GM19395 (cell line): Measurements from ENCODE around the gene PRDM16.

Experiments
- ATAC-seq: cut with Tn5 transposase; IDR thresholded peaks from one replicate; pipeline ENCODE4 v1.9.1; 2021; ENCODE audit warnings: mild to moderate bottlenecking, moderate library complexity; ENCODE audit not compliant: unreplicated experiment

The PRDM16 gene

DNA sequence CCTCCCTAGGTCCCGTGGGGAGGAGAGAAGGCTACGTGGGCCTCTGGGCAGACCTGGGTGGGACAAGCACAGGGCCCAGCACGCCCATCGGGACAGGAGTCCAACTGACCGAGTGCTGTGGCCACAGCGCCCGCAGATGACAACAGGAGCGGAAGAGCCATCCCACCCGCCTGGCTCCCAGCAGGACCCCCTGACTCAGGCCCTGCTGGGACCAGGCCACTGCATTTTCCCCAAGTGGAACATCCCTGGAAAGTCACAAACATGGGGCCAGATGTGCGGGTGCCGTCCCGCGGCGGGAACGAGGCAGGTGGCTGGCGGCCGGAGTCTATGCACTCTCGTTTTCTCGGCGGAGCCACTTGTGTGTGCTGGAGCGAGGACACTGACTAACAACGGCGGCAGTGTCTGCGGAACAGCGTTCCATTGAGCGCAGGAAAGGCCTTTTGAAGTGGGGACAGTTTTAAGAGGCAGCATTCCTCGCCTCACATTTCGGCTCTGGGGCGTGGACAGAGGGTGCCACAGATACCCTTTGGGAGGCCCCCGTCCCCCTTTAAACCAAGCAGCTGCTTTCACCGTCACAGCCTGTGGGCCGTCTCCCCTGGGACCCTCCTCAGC is 291.7 kb downstream of the PRDM16 start:
- ATAC-seq = no peak

DNA sequence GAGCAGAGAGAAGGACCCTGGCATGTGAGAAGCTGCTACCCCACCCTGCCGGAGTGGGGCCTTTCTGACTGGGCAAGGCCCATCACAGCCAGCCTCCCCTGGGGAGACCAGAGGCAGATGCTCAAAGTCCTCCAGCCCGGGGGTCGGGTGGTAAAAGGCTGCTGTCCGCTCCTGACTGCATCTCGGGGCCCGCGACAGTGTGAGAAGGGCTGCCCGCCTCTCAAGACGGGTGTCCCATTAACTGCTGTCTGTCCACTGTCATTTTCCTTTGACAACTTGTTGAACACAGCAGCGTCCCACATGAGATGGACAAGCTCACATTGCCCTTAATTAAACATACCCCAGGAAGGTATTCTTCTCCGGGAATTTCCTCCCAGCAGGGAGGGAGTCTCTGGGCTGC is 294.0 kb downstream of the PRDM16 start:
- ATAC-seq = no peak

DNA sequence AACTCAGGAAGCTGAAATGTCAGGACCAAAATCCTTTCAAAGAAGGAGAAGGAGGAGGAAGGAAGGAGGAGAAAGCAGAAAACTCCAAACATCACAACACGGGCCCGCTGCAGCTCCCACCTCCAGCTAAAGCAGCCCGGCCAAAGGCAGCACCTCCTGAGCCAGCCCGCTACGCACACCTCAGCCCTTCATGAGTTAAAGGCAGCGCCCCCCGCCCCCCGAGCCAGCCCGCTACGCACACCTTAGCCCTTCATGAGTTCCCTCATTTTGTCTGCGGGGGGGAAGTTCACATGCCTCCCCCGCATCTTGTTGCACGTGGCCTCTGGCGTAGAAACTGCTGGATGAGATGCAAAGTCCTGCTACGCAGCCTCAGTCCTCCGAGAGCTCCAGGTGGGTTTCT is 294.8 kb downstream of the PRDM16 start:
- ATAC-seq = no peak

DNA sequence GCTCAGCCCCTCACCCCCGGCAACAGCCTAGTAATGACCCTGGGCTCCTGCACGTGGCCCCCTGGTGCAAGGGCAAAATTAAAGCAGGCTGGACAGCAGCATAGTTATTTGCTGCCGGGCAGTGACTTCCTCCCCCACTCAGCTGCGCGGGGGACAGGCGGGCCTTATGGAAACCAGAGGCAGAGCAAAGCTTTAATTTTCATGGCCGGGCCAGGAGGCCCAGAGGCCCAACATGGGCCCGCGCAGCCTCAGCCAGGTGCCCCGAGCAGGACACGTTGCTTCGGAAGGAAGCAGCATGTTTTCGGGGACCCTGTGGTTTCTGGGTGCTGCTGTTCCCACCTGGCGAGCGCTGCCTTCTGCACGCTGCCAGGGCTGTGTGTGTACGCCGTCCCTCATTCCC is 295.5 kb downstream of the PRDM16 start:
- no peak for ATAC-seq

DNA sequence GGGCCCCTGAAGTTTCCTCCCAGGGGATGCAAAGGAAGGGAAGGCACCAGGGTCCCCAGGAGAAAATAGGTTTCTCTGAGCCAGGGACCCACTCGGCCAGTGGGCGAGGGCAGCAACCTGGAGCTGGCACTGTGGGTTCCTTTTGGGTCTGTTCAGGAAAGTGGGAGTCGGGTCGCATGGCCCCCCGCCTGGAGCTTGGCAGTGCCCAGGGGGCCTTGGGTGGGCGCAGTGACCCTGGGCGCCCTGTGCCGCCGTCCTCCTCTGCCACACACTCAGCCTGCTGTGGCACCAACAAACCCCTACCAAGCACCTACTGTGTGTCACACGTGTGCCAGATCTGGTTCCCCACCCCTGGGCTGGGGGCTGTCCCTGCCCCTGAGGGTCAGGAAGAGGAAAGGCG is 296.0 kb downstream of the PRDM16 start:
- no peak for ATAC-seq

DNA sequence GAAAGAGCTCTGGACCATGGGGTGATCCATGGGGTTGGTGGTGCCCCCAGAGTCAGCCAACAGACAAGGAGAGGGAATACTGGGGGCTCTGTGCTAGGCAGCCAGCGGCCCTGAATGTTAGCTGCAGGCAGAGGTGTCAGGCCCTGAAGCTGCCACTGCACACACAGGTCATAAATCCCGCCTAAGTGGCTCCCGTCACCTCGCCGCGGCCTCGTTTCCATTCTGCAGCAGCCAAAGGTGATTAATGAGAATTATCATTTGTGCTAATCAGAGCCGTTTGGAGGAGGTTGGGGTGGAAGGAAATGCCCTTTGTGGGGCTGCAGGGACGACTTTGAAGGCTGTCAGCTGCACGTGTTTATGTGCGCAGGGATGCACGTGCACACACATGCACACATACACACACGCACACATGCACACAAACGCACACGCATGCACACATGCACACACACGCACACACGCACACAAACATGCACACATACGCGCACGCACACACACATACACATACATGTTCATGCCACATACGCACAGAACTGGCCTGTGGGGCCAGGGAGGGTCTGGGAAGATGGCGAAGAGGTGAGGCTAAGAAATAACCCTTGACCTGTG is 296.6 kb downstream of the PRDM16 start:
- no peak for ATAC-seq

DNA sequence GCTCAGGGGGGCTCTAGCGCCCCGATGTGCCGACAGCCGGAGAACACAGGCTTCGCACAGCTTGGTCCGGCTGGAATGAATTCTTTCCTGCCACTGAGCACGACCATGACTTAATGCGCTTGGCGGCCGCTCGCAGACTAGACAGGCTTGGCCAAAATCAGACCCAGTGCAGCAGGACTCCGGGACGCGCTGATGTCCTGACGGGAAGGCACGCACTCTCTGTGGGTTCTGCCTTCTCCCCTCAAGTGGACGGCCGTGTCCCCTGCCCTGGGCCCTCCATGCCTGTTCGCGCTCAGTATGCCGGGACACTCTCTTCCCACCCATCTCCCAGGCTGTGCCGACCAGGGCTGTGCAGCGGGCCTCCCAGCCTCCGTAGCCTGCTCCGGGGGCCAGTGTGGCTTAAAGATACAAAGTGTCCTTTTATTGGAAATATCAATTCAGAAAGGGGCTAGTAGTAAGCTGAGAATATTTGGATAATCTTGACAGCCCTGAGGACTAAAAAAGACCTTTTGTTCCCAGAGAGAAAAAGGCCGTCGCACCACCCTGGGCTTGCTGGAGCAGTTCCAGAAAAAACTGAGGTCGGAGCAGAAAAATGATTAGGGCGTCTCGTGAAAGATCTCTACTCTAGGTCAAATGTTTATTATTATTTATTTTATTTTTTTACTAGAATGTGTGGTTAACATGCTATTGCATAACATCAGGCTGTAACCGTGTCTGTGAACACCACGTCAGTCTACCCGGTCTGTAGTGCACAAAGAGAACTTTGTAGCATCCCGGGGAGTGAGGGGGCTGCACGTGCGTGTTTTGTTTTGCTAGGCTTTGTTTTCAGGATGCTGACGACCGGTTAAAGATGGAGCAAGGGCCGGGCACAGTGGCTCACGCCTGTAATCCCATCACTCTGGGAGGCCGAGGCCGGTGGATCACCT is 297.4 kb downstream of the PRDM16 start:
- ATAC-seq = no peak

DNA sequence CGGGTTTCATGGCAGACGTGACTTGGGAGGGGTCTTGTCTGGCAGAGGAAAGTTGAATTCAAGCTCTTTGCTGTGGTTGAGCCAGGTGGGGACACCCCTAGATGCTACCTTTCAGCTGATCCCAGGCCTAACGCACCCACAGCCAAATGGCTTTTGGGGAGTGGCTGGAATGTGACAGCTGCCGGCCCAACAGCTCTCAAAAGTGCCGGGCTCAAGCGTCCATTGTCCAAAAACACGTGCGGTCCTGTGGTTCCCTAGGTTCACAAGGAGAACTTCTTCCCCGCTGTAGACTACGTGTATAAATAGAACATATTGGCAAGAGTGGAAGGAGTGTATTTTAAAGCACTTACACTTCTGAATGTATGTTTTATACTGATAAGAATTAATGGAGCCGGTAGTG is 298.4 kb downstream of the PRDM16 start:
- no peak for ATAC-seq

DNA sequence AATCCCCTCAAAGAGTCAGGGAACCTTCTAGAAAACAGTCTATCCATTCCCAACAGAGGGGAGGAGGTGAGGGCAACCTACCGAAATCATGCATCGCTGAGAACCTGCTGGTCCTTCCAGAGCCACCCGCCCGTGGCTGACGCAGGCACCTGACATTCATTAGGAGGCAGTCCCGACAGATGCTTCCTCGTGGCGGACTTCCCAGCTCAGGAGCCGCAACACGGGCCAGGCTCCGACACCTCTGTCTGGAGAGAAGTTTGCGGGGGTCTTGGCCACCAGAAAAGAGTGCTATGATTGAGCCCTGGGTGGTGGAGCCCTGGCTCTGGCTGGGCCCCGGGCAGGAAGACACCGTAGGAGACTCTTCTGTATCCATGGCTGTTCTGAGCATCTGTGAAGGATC is 299.1 kb downstream of the PRDM16 start:
- ATAC-seq = no peak

DNA sequence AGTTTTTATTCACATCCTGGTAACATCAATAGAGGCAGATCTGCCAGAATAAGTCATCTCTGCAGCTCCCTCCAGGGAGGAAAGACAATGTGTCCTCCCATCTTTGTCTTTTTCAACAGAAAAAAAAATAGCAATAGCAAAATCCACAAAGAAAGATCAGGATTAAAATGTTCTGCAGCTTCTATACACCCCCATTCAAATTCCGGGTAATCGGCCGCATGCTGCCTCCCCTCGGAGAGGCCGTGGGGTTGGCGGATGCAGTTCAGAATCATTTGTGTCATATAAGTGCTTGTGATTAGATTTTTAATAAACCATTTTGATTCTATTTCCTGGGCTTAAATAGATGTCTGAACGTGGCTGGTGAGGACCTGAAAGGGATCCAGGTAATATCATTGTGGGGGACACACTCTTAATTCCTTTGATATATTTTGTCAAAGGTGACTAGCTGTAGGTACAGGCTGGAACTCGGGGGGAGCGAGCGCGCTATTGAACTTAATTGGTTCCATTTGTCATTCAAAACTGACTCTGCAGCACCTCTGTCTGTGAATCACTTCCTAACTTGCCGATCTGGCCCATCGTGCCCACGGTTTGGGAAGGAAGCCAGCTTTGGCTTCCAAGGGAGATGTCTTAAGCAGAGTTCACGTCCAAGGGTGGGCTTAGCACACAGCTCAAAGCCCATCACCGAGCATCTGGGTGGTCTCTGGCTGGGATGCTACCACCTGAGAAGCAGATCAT is 299.9 kb downstream of the PRDM16 start:
- no peak for ATAC-seq

DNA sequence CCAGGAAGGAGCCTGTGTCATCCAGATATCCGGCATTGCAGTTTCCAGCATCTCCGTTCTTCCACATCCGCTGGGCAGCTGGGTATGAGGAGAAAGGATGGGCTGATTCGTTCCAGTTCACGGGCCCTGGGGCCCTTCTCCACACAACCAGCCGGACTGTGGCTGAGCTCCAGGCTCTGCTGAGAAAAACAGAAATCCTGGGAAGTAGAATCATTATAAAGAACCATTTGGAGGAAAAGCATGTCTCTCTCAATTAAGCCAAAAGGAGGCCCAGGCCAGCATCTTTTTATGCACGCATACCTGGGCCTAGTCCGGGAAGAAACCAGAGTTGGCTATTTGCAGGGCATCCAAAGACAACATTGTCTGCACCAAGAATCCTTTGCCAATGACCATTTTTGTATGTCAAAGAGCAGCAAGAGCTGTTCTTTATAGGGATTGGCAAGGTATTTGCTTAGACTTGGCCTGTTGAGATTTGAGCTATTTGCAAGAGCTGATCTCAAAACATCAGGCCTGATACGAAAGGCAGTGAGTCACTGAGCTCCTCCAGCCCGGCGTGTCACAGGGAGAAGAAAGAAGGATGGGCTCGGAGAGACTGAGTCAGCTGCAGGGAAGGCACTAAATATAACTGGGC is 300.6 kb downstream of the PRDM16 start:
- ATAC-seq = no peak

DNA sequence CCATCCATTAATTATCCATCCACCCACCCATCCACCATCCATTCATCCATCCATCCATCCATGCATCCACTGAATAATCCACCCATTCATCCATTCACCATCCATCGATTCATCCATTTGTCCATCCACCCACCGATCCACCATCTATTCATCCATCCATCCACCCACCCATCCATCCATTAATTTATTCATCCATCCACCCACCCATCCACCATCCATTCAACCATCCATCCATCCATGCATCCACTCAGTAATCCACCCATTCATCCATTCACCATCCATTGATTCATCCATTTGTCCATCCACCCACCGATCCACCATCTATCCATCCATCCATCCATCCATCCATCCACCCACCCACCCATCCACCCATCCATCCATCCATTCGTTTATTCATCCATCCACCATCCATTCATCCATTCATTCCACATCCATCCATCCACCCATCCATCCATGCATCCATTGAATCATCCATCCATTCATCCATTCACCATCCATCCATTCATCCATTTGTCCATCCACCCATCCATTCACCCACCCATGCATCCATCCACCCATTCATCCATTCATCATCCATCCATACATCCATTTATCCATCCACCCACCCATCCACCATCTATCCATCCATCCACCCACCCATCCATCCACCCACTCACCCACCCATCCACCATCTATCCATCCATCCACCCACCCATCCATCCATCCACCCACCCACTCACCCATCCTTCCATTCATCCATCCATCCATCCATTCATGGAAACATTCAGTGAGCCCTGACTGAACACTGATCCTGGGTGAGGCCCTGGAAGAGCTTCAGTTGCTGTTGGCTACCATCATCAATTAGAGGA is 302.1 kb downstream of the PRDM16 start:
- ATAC-seq = no peak

DNA sequence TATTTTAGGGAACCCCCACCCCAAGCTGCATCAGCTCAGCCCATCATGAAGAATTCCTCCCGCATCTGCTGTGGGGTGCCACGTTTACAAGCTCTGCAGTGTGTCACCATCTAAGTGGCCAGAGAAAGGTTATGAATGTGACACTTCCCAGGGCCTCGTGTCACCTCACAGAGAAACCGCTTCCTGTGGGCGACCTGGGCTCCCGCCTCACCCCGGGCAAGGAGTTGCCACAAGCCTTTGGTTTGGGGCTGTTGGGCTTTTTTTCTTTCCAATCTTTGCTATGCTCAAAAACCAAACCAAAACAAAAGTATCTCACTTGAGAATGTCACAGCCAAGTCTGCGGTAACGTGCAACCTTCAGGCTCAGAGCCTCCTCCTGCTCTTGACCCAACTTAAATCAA is 303.3 kb downstream of the PRDM16 start:
- ATAC-seq = no peak

DNA sequence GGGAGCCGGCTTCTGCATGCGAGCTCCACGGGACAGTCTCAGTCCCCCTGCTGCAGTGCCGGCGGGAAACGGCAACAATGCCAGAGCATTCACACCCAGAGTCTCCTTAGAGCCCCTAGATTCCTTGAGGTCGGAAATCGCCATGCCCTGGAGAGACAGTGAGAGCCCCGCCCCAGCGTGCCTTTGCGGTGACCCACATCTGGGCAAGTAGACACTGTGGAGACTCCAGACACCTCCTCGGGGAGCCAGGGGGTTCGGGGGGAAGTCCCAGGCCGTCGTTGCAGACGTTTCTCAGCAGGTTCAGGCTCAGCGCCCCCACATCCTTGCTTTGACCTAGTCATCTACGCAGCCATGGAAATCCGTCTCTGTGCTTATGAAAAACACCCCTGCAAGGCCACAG is 304.2 kb downstream of the PRDM16 start:
- ATAC-seq = no peak

DNA sequence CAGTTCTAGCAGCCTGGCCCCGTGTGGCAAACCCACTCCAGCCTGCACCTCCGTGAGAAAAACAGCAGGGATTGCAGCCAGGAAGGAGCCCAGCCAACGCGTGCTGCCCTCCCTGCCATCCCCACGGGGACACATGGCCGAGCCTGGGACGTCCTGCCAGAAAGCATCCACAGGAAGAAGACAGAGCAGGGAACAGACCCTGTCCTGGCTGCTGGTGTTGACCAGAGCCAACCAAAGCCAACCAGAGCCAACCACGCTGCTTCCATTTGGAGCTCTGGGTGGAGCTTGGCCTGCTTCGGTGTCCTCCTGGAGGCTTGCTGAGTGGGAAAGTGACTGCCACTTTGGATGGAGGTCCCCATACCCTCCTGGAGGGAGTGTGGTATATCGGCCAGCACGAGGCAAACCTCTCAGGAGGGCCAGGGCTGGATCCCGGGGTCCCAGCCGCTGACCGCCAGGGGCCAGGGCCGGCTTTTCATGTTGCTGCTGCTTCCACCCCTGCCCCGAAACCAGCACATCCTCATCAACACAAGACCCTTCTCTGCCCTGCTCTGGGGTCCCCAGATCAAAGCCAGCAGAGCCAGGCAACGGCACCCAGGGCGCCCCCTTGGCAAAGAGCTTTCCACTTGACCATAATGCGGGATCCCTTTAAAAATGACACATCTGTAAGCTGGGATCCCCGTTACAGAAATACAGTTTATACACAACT is 304.9 kb downstream of the PRDM16 start:
- no peak for ATAC-seq

DNA sequence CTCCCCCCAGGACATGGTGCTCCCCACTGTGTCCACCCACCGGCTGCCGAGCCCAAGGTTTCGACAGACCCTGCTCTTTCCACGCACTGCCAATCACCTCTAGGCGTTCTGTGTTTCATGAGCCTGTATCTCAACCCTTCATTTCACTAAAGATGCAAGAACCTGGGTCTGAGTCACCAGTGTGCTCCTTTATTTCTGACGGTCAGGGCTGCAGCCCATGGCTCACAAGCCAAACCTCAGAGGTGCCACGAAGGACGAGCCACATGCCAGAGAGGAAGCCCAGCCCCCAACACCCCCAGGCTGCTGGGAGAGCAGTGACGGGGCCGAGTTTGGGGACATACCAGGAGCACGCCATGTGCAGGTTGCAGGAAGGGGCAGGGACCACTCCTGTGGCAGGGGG is 306.2 kb downstream of the PRDM16 start:
- ATAC-seq = no peak

DNA sequence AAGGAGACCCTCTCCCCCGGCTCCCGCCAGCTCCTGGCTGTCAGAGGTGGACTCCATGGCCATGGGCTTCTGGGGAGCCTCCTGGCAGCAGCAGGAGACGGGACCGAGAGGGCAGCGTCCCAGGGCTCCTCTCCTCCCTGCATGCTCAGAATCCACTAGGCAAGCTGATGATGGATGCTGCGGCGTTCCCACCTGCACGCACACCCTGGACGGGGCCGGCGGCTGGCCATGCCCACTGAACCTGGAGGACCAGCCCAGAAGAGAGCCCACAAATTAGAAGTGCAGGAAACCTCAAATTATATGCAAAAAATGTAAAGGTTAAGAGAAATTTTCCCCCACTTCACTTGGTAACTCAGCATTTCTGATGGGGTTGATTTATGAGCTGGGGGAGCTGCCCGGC is 308.2 kb downstream of the PRDM16 start:
- ATAC-seq = no peak

DNA sequence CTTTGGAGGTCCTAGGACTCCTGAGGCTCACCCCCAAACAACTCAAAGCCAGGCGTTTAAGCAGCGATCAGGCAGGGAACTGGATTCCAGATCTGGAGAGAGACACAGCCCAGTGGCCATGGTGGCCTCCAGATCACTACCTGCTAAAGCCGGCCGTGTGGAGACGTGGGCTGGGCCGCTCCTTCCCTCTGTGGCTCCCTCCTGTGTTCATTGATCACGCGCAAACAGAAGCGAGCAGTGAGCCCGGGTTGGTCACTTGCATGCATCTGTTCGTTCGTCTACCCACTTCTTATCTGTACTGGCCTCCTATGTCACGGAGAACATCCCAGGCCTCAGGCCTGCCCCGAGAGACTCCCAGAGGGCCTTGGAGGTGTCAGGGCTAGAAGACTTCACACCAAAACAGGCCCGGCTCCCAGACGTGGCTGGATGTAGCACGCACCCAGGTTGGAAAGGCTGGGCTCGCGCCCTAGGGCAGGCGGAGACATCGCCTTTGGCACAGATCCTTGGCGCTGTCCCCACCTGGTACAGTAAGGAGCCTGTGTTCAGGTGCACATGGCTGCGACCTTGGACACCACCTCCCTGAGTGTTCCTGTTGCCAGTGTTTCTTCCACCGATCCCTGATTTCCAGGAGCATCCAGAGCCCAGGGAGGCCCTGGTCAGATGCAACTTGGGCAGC is 308.7 kb downstream of the PRDM16 start:
- no peak for ATAC-seq
